ENCODE measurements around the gene MYO5C.

MYO5C gene

GRCh38 chr15:52220937-52221660 is 74.5 kb downstream of the MYO5C start:
- TF ChIP-seq, protein P1, sequence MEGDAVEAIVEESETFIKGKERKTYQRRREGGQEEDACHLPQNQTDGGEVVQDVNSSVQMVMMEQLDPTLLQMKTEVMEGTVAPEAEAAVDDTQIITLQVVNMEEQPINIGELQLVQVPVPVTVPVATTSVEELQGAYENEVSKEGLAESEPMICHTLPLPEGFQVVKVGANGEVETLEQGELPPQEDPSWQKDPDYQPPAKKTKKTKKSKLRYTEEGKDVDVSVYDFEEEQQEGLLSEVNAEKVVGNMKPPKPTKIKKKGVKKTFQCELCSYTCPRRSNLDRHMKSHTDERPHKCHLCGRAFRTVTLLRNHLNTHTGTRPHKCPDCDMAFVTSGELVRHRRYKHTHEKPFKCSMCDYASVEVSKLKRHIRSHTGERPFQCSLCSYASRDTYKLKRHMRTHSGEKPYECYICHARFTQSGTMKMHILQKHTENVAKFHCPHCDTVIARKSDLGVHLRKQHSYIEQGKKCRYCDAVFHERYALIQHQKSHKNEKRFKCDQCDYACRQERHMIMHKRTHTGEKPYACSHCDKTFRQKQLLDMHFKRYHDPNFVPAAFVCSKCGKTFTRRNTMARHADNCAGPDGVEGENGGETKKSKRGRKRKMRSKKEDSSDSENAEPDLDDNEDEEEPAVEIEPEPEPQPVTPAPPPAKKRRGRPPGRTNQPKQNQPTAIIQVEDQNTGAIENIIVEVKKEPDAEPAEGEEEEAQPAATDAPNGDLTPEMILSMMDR (conservative IDR thresholded peaks at IDR 0.05; ENCODE audit: control insufficient read depth, insufficient read depth, low read depth, low read length) = no peak
- no peak overlapping the region for H3K4me3 ChIP-seq (ENCODE audit: control insufficient read depth, low read depth, low read length)
- DNase-seq (ENCODE audit: low read depth) = no peak

DNA sequence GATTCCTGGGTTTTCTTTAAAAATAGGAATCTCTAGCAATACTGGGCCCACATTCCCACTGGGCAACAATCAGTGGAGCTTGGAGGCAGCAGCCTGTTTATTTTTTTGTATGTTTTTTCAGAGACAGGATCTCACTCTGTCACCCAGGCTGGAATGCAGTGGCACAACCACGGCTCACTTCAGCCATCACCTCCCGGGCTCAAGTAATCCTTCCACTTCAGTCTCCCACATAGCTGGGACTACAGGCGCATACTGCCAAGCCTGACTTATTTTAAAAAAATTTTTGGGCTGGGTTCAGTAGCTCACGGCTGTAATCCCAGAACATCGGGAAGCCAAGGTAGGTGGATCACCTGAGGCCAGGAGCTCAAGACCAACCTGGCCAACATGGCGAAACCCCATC is 75.4 kb downstream of the MYO5C start:
- TF ChIP-seq, protein P1 (conservative IDR thresholded peaks at IDR 0.05; ENCODE audit: control insufficient read depth, insufficient read depth, low read depth, low read length) = no peak
- H3K4me3 ChIP-seq (ENCODE audit: control insufficient read depth, low read depth, low read length) = no peak overlapping the region
- DNase-seq (ENCODE audit: low read depth) = no peak

GRCh38 chr15:52218816-52219215 is 76.8 kb downstream of the MYO5C start:
- no peak overlapping the region for H3K4me3 ChIP-seq (ENCODE audit: control insufficient read depth, low read depth, low read length)
- no peak for DNase-seq (ENCODE audit: low read depth)
- TF ChIP-seq, protein P1 (conservative IDR thresholded peaks at IDR 0.05; ENCODE audit: control insufficient read depth, insufficient read depth, low read depth, low read length) = no peak

DNA sequence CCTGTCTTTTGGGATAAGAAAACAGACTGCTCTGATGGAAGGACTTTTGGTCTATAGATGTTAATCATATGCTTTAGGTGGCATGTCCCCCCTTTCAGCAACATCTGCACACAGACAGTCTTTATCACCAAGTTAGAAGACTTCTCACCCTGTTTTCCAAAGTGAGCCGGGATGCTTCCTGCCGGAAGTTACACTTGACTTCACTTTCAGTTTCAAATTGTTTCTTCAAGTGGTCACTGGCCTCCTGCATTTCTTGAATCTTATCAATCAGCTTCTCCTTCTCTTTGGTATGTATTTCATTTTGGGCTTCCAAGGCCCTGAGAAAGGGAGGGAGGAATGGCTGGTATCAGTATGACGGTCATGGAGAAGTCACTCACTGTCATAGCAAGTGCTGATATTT is 77.2 kb downstream of the MYO5C start:
- no peak overlapping the region for H3K4me3 ChIP-seq (ENCODE audit: control insufficient read depth, low read depth, low read length)
- no peak for DNase-seq (ENCODE audit: low read depth)
- TF ChIP-seq, protein P1 (conservative IDR thresholded peaks at IDR 0.05; ENCODE audit: control insufficient read depth, insufficient read depth, low read depth, low read length) = no peak

- TF ChIP-seq, protein P1 (conservative IDR thresholded peaks at IDR 0.05; ENCODE audit: control insufficient read depth, insufficient read depth, low read depth, low read length) = no peak
- H3K4me3 ChIP-seq (ENCODE audit: control insufficient read depth, low read depth, low read length) = no peak overlapping the region
- no peak for DNase-seq (ENCODE audit: low read depth)
Measured at GRCh38 chr15:52217186-52217585, 78.4 kb downstream of the MYO5C start.

GRCh38 chr15:52214553-52214952 is 81.1 kb downstream of the MYO5C start:
- DNase-seq (ENCODE audit: low read depth) = no peak
- TF ChIP-seq, protein P1 (conservative IDR thresholded peaks at IDR 0.05; ENCODE audit: control insufficient read depth, insufficient read depth, low read depth, low read length) = no peak
- H3K4me3 ChIP-seq (ENCODE audit: control insufficient read depth, low read depth, low read length) = no peak overlapping the region
